SK-N-SH treated with all-trans-retinoic acid at 6 μM for 48 hours (cell line): ENCODE measurements around the gene UGT2B11.
"Not testable (repeated sequence)": the region's sequence is repeated elsewhere in the genome, so short reads cannot be mapped to it uniquely, and the experiment has no call there.

Experiments used
- ATAC-seq: fragments of 200-7000 bp; cut with Tn5 transposase; 3 replicates; pipeline ENCODE4 v1.9.1; 2020; ENCODE audit warnings: mild to moderate bottlenecking, moderate library complexity
- ARNTL ChIP-seq: fragments of 450-650 bp; formaldehyde crosslinking; IDR thresholded peaks from 2 replicates; pipeline ENCODE4 v1.5.0; 2020; ENCODE audit warnings: low read depth, mild to moderate bottlenecking, moderate library complexity, borderline replicate concordance
- BACH2 ChIP-seq: fragments of 250-450 bp; sonication (Bioruptor Pico); IDR thresholded peaks from 2 replicates; pipeline ENCODE4 v1.9.0; 2021; ENCODE audit warnings: mild to moderate bottlenecking, borderline replicate concordance
- CSDC2 ChIP-seq: fragments of 250-450 bp; sonication (Bioruptor Pico); IDR thresholded peaks from 2 replicates; pipeline ENCODE4 v1.5.0; 2020; ENCODE audit warnings: mild to moderate bottlenecking, moderate library complexity
- CSRNP3 ChIP-seq: fragments of 250-450 bp; sonication (Bioruptor Pico); IDR thresholded peaks from 2 replicates; pipeline ENCODE4 v1.5.1; 2021; ENCODE audit warnings: mild to moderate bottlenecking, moderate library complexity
- ESRRG ChIP-seq: fragments of 250-450 bp; sonication (Bioruptor Pico); IDR thresholded peaks from 2 replicates; pipeline ENCODE4 v1.6.1; 2021; ENCODE audit warnings: mild to moderate bottlenecking
- GLIS3 ChIP-seq: fragments of 250-450 bp; sonication (Bioruptor Pico); IDR thresholded peaks from 2 replicates; pipeline ENCODE4 v1.5.0; 2020; ENCODE audit warnings: mild to moderate bottlenecking, moderate library complexity
- ISL1 ChIP-seq: fragments of 250-450 bp; sonication (Bioruptor Pico); IDR thresholded peaks from 2 replicates; pipeline ENCODE4 v2.1.2; 2022; ENCODE audit warnings: mild to moderate bottlenecking, moderate library complexity
- OSR1 ChIP-seq: fragments of 250-450 bp; sonication (Bioruptor Pico); IDR thresholded peaks from 2 replicates; pipeline ENCODE4 v1.8.0; 2022; ENCODE audit warnings: moderate library complexity, mild to moderate bottlenecking, inconsistent platforms
- PATZ1 ChIP-seq: fragments of 250-450 bp; sonication (Bioruptor Pico); IDR thresholded peaks from 2 replicates; pipeline ENCODE4 v1.8.0; 2020; ENCODE audit warnings: mild to moderate bottlenecking, moderate library complexity, borderline replicate concordance
- POU6F1 ChIP-seq: fragments of 250-450 bp; sonication (Bioruptor Pico); IDR thresholded peaks from 2 replicates; pipeline ENCODE4 v1.8.0; 2021; ENCODE audit warnings: low read depth, mild to moderate bottlenecking, moderate library complexity, borderline replicate concordance
- PPARA ChIP-seq: fragments of 250-450 bp; sonication (Bioruptor Pico); IDR thresholded peaks from 2 replicates; pipeline ENCODE4 v1.5.0; 2020; ENCODE audit warnings: mild to moderate bottlenecking, borderline replicate concordance
- RARB ChIP-seq: fragments of 250-450 bp; sonication (Bioruptor Pico); IDR thresholded peaks from 2 replicates; pipeline ENCODE4 v1.8.0; 2021; ENCODE audit warnings: mild to moderate bottlenecking, moderate library complexity
- TOX ChIP-seq: fragments of 250-450 bp; sonication (Bioruptor Pico); IDR thresholded peaks from 2 replicates; pipeline ENCODE4 v1.8.0; 2021; ENCODE audit warnings: mild to moderate bottlenecking, moderate library complexity, borderline replicate concordance
- TSHZ2 ChIP-seq: fragments of 250-450 bp; sonication (Bioruptor Pico); IDR thresholded peaks from 2 replicates; pipeline ENCODE4 v1.5.0; 2020; ENCODE audit warnings: mild to moderate bottlenecking, moderate library complexity
- ZC3H10 ChIP-seq: fragments of 250-450 bp; sonication (Bioruptor Pico); IDR thresholded peaks from 2 replicates; pipeline ENCODE4 v1.5.1; 2021; ENCODE audit warnings: mild to moderate bottlenecking, moderate library complexity
- ZFP3 ChIP-seq: fragments of 250-450 bp; sonication (Bioruptor Pico); IDR thresholded peaks from 2 replicates; pipeline ENCODE4 v1.5.0; 2020; ENCODE audit warnings: mild to moderate bottlenecking, moderate library complexity
- ZFP30 ChIP-seq: fragments of 450-650 bp; formaldehyde crosslinking; IDR thresholded peaks from 2 replicates; pipeline ENCODE4 v1.5.0; 2022; ENCODE audit warnings: mild to moderate bottlenecking, moderate library complexity
- ZNF70 ChIP-seq: fragments of 450-650 bp; formaldehyde crosslinking; IDR thresholded peaks from 2 replicates; pipeline ENCODE4 v1.5.0; 2020; ENCODE audit warnings: mild to moderate bottlenecking, moderate library complexity
- ZNF8 ChIP-seq: fragments of 450-650 bp; formaldehyde crosslinking; IDR thresholded peaks from 2 replicates; pipeline ENCODE4 v1.5.0; 2020; ENCODE audit warnings: mild to moderate bottlenecking, moderate library complexity

UGT2B11 gene

GRCh38 chr4:69194166-69194565, 20.4 kb downstream of the UGT2B11 start (continued):
- TF ChIP-seq GLIS3 (CRISPR knock-in tag): no peak
- no peak for TF ChIP-seq ESRRG (CRISPR knock-in tag)
- TF ChIP-seq ARNTL (CRISPR knock-in tag): no peak
- TF ChIP-seq, all 23 proteins: peak for 0

GRCh38 chr4:69191905-69192304, 22.6 kb downstream of the UGT2B11 start:
- not testable (repeated sequence) for ATAC-seq

GRCh38 chr4:69190621-69191020, 23.9 kb downstream of the UGT2B11 start:
- ATAC-seq: not testable (repeated sequence)

GRCh38 chr4:69181519-69182169, 32.9 kb downstream of the UGT2B11 start:
- ATAC-seq: not testable (repeated sequence)

GRCh38 chr4:69179817-69180216, 34.7 kb downstream of the UGT2B11 start:
- ATAC-seq: not testable (repeated sequence)

- ATAC-seq: not testable (repeated sequence)
These were observed 35.8 kb downstream of the UGT2B11 start for GRCh38 chr4:69178751-69179205.

GRCh38 chr4:69170233-69171134, 44.1 kb downstream of the UGT2B11 start:
- ATAC-seq: peak; percentile 84

GRCh38 chr4:69169171-69169570, 45.4 kb downstream of the UGT2B11 start:
- ATAC-seq: not testable (repeated sequence)

- TF ChIP-seq PPARA (CRISPR knock-in tag) (no peak), PATZ1 (CRISPR knock-in tag) (no peak), TOX (CRISPR knock-in tag) (no peak), CSRNP3 (no peak), OSR1 (CRISPR knock-in tag) (no peak), TSHZ2 (CRISPR knock-in tag) (no peak), ZC3H10 (CRISPR knock-in tag) (no peak), ISL1 (CRISPR knock-in tag) (no peak), ZNF8 (CRISPR knock-in tag) (no peak), RARB (no peak), ZNF70 (CRISPR knock-in tag) (no peak), POU6F1 (CRISPR knock-in tag) (no peak), ZFP30 (CRISPR knock-in tag) (no peak), ARNTL (CRISPR knock-in tag) (no peak), ZFP3 (no peak), BACH2 (CRISPR knock-in tag) (no peak), GLIS3 (CRISPR knock-in tag) (no peak), CSDC2 (no peak)
- ATAC-seq: no peak
These were observed 47.2 kb downstream of the UGT2B11 start for GRCh38 chr4:69167300-69167699.

GRCh38 chr4:69166376-69166775, 48.2 kb downstream of the UGT2B11 start:
- ATAC-seq: not testable (repeated sequence)
